C4-2B (cell line): Measurements from ENCODE around the gene ADAP2.

ENCODE experiments used
- ZFX ChIP-seq: fragments of 450-650 bp; IDR thresholded peaks from 2 replicates; pipeline ENCODE4 v1.6.1; 2017
- TF ChIP-seq, protein P1 (sequence below): fragments of 450-650 bp; conservative IDR thresholded peaks from 2 replicates; pipeline ENCODE4 v1.5.1; 2017; ENCODE audit warnings: mild to moderate bottlenecking

DNA sequence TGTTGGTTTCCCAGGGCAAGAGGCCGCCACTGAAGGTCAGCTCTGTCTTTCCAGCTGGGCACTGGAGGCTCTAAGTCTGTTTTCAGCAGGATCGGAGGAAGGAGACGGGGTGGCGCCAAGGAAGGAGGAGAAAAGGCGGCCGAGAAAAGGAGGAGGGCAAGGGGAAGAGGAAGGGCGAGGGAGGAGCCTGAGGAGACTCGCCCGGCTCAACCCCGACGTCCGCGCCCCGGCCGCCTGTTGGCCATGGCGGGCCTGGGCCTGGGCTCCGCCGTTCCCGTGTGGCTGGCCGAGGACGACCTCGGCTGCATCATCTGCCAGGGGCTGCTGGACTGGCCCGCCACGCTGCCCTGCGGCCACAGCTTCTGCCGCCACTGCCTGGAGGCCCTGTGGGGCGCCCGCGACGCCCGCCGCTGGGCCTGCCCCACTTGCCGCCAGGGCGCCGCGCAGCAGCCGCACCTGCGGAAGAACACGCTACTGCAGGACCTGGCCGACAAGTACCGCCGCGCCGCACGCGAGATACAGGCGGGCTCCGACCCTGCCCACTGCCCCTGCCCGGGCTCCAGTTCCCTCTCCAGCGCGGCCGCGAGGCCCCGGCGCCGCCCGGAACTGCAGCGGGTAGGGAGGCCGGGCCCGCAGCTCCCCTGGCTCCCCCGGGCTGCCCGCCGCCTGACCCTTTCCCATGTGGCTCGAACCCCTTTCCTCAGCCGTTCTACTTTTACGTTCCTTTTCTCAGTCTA is 49.3 kb downstream of the ADAP2 start, which contains the start of gene RNF135:
- TF ChIP-seq, protein P1, sequence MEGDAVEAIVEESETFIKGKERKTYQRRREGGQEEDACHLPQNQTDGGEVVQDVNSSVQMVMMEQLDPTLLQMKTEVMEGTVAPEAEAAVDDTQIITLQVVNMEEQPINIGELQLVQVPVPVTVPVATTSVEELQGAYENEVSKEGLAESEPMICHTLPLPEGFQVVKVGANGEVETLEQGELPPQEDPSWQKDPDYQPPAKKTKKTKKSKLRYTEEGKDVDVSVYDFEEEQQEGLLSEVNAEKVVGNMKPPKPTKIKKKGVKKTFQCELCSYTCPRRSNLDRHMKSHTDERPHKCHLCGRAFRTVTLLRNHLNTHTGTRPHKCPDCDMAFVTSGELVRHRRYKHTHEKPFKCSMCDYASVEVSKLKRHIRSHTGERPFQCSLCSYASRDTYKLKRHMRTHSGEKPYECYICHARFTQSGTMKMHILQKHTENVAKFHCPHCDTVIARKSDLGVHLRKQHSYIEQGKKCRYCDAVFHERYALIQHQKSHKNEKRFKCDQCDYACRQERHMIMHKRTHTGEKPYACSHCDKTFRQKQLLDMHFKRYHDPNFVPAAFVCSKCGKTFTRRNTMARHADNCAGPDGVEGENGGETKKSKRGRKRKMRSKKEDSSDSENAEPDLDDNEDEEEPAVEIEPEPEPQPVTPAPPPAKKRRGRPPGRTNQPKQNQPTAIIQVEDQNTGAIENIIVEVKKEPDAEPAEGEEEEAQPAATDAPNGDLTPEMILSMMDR: no peak; the same call in 1 of the 2 replicates
- peak; percentile 100 for TF ChIP-seq ZFX
